ENCODE data around the gene GALNT18.

The GALNT18 gene

GRCh38 chr11:11260903-11261302 lies 360.9 kb downstream of the GALNT18 start:
- no peak for DNase-seq

GRCh38 chr11:11253995-11254394 lies 367.8 kb downstream of the GALNT18 start:
- DNase-seq = no peak

GRCh38 chr11:11253497-11253896 lies 368.3 kb downstream of the GALNT18 start:
- no peak for DNase-seq

GRCh38 chr11:11252403-11252802 lies 369.4 kb downstream of the GALNT18 start:
- no peak for DNase-seq

- no peak for DNase-seq
Observed at GRCh38 chr11:11251394-11251970, 370.3 kb downstream of the GALNT18 start.

- DNase-seq = no peak
Observed at GRCh38 chr11:11250470-11250869, 371.3 kb downstream of the GALNT18 start.

GRCh38 chr11:11247576-11247975 lies 374.2 kb downstream of the GALNT18 start:
- no peak for DNase-seq

GRCh38 chr11:11247086-11247485 lies 374.7 kb downstream of the GALNT18 start:
- no peak for DNase-seq

- no peak for DNase-seq
Observed at GRCh38 chr11:11246166-11246565, 375.6 kb downstream of the GALNT18 start.

- DNase-seq = no peak
Observed at GRCh38 chr11:11245453-11245852, 376.4 kb downstream of the GALNT18 start.

GRCh38 chr11:11244470-11245080 lies 377.2 kb downstream of the GALNT18 start:
- no peak for DNase-seq

GRCh38 chr11:11243590-11244469 lies 378.0 kb downstream of the GALNT18 start:
- DNase-seq = no peak

- no peak for DNase-seq
Observed at GRCh38 chr11:11243209-11243589, 378.6 kb downstream of the GALNT18 start.

- DNase-seq = no peak
Observed at GRCh38 chr11:11241284-11241683, 380.5 kb downstream of the GALNT18 start.

- DNase-seq = no peak
Observed at GRCh38 chr11:11239959-11240358, 381.8 kb downstream of the GALNT18 start.

- no peak for DNase-seq
Observed at GRCh38 chr11:11237070-11237832, 384.6 kb downstream of the GALNT18 start.

- no peak for DNase-seq
Observed at GRCh38 chr11:11236498-11237059, 385.2 kb downstream of the GALNT18 start.

GRCh38 chr11:11231763-11232162 lies 390.0 kb downstream of the GALNT18 start:
- no peak for DNase-seq

- no peak for DNase-seq
Observed at GRCh38 chr11:11230802-11231562, 390.8 kb downstream of the GALNT18 start.

GRCh38 chr11:11230087-11230486 lies 391.7 kb downstream of the GALNT18 start:
- no peak for DNase-seq

GRCh38 chr11:11229647-11230046 lies 392.2 kb downstream of the GALNT18 start:
- DNase-seq = no peak
